ENCODE data around the gene OR6S1.
"Not testable (repeated sequence)": the region's sequence is repeated elsewhere in the genome, so short reads cannot be mapped to it uniquely, and the experiment has no call there.

Gene OR6S1

GRCh38 chr14:20631023-20631879 is 10.2 kb downstream of the OR6S1 start:
- no peak for DNase-seq (ENCODE audit: low read depth)

DNA sequence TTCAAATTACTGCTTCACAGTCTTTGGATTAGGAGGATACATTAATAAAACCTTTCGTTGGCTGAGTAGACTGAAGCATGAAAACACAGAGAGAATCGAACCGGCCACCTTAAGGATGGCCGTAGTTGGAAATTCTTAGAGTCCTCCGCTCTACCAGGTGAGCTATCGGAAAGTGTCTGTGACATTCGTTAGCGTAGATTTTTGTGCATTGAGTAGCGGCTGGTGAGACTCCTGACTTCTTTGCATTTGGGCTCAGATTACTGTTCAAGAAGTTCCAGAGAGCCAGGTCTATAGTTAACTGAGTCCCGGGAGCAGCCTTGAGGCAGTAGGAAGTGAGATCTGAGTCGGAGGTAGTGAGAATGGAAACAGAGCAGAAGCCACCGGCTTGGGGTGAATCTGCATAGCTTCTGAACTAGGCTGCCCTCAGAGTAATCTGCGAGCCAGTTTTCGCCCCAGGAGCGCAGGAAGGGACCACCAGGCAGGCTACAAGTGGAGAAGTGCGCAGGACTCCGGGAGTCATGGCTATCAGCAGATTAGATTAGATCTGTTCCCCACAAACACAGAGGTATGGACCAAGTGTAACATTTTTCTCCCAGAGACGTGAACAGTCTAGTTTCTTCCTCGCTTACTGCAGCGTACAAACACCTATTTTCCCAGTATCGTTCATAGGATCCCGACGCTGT is 11.0 kb downstream of the OR6S1 start:
- no peak for DNase-seq (ENCODE audit: low read depth)

DNA sequence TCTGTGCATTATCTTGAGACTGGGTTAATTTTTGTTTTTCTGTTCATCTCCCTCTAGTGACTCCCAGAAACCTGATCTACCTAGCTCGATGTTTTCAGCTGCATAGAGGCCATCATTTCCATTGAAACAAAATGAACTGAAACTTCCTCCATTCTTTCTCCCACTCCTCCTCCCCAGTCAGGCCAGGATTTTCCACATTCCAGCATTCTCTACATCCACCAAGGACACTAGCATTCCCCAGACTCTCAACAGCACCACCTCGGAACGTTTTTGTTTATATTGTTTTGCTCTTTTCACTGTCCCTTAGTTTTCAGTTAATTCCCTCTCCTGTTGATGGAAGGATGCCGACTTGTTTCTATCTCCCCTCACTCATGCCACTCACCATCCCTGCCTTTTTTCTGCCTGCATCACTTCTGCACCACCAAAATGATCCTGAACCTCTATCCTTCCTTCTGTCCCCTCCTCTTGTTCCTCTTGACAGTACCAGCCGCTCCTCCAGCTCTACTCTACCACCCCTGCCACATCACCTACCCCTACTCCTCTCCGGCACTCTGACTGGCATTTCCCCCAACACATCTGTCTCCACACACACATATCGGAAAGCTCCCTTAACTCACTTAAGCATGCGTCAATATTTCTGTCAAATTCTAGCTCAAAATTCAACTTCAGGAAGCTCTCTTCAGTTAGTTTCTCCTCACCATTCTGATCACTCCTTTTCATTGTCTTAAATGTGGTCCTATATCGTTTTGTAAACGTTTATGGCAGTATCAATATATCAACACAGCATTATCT is 13.2 kb downstream of the OR6S1 start:
- no peak for DNase-seq (ENCODE audit: low read depth)

DNA sequence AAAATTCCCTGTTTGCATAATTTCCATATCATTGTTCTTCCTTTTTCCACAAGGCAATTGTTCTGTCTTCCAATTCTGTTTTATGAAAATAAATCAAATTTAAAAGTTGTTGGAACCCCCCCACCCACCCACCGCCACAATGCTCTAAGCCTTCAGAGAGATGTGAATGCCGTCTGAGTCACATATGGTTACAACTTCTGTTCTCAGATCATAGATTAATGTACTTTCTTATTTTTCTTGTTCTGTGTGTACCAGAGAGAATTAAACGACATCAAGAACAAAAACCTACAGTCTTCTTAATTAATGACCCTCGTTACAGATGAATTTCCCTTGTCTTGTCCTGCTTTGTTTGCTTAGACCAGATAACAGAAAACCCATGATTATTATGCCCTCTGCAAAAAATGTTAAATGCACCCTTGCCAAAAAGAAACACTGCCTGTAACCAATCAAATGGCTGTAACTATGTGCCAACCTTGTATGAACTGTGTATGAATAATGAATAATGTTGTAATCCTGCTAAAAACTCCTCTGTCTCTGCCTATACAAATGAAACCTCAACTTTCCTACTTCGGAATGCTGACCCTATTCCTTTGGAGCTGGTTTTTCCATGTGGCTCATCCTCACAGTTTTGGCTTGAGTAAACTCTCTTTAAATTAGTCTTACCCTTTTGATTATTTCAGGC is 14.0 kb downstream of the OR6S1 start:
- no peak for DNase-seq (ENCODE audit: low read depth)

DNA sequence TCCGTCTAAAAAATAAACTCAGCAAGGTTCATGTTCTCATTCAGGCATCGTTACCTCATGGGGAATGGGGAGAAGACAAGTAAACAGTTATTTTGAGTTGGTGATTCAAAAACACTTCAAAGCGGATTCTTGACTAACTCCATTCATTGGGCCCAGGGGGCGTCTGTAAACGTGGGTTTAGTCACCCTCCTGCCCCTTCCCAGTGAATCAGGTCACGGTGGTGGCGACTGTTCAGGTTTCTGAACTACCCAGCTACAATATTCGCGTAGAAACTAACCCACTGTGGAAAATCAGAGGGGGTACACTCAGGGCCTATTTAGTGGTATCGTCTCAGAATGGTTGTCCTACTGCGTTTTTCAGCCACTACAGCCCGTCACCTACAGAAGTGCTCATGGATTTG is 15.2 kb downstream of the OR6S1 start:
- DNase-seq (ENCODE audit: low read depth): no peak

- no peak for DNase-seq (ENCODE audit: low read depth)
Measured at GRCh38 chr14:20624495-20625070, 16.9 kb downstream of the OR6S1 start.

- DNase-seq (ENCODE audit: low read depth): no peak
Measured at GRCh38 chr14:20623798-20624197, 17.7 kb downstream of the OR6S1 start.

DNA sequence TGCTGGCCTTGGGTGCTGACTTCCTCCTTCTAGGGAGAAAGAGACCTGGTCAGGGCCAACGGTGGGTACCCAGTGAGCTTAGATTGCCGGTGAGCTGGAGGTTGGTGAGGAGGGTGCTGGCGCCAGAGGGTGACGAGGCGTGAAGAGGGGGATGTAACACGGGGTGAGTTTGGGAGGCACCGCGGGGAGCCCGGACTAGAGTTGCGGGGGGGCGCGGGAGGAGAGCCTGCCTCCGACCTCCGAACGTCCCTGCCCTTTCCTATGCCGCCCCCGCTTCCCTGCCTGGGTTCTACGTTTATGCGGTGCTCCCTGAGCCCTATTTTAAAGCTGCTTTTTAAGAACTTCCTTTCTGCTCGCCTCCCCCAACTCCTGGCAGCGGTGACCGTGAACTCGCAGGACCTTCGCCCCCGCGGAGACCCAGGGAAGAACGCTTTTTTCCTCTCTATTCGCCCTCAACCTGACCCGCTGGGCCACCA is 18.6 kb downstream of the OR6S1 start:
- DNase-seq (ENCODE audit: low read depth): no peak

DNA sequence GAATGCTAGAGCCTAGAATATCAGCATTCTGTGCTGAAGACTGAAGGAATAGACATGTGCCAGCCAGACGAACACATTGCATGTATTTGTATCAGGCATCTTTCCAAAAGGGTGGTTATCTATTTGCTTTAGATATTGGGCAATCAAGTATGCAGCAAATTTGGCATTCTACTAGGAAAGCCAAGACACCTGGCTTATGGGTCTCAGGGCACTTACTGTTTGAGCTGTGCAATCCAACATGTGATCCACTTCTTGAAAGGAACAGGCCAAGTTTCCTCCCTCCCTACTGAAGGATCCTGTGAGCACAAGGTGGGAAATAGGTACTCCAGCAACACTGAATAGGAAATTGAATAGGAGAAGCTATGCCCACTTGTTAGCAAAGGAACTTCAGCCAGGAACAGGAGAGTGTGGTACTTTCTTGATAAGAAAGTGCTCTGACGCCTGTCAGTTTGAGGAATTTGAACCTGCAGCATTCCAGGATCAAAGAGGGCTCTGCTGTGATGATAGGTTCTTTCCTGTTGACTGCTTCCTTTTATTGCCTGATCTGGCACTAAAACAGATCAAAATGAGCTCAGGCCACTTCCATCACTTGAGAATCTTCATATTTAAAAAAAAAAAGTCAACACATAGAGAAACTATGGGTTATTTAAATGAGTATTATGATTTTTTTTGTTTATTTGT is 20.6 kb downstream of the OR6S1 start:
- DNase-seq (ENCODE audit: low read depth): no peak

- DNase-seq (ENCODE audit: low read depth): not testable (repeated sequence)
Measured at GRCh38 chr14:20619688-20620087, 21.8 kb downstream of the OR6S1 start.

DNA sequence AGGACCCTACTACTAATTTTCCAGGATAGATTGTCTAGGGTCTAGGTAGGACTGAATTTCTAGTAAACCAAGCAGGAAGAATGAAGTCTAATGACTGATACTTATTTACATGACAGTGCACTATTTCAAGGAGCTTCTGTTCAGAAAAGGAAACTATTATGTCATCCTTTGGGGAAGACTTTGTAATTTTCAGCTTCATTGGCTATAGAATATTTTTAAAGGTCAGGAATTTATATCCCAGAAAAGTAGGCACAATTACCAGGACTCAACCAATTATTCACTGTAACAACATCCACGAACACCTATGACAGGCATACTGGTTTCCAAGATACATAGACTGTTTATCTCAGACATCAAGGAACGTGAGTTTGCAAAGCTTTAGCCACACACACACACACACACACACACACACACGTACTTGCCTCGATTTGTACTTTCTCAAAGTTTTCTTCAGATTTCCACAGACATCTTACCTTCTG is 23.2 kb downstream of the OR6S1 start:
- DNase-seq (ENCODE audit: low read depth): no peak

- DNase-seq (ENCODE audit: low read depth): no peak
Measured at GRCh38 chr14:20617138-20618003, 24.1 kb downstream of the OR6S1 start.

DNA sequence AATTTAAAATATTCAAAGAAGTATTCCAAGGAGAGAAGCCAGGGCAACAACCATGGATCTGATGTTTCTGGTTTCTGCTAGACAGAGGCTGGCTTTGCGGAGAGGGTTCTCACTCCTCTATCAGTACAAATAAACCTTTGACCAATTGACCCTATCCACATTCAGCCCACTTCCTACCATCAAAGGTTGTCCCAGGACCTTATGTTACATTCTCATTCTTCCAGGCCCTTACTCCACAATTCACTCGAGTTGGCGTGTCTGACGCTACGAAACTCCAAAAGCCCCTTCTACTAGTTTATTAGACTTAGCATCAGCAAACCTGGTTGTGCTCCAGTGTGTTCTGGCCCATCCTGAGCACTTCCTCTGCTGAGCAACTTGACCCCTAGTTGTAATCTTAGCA is 25.5 kb downstream of the OR6S1 start:
- DNase-seq (ENCODE audit: low read depth): no peak

DNA sequence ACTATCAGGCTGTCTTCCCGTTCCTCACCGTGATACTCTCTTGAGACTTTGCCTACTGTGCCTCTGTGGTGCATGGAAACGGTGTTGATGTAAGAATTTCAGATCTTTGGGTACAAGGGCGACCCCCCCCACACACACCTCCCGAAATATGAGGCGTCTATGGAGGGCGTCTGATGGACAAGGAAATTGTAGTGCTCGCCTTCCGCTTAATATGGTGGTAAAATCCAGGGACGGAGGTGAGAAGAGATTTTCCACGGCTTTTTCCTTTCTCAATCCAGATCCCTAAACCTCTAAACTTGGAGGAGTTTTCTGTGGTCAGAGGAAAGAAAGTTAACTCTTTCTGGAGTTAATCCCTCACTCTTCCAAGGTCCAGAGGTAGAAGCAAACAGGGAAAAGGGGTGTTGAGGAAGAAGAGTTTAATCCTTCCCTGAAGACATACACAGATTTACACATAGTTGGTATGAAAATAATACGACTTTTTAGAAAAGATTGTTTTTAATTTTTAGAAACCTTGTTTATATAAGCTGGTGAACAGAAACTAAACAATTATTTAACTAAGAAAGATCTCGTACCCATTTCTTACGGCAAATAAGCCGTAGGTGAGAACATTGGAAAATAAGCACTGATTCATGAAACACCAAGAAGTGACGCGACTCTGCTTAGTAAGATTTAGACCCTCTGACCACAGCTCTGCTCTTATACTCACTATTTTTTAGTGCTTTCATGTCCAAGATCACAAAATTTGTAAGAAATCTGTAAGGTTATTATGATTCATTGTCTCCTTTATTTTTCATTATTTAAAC is 27.3 kb downstream of the OR6S1 start:
- no peak for DNase-seq (ENCODE audit: low read depth)

GRCh38 chr14:20613094-20614037 is 28.1 kb downstream of the OR6S1 start:
- DNase-seq (ENCODE audit: low read depth): peak; percentile 73

GRCh38 chr14:20612403-20612802 is 29.1 kb downstream of the OR6S1 start:
- no peak for DNase-seq (ENCODE audit: low read depth)

- DNase-seq (ENCODE audit: low read depth): no peak
Measured at GRCh38 chr14:20611277-20611676, 30.2 kb downstream of the OR6S1 start.

Data from stimulated activated CD8-positive, alpha-beta memory T cell treated with anti-CD3 and anti-CD28 coated beads, Interleukin-4, amount 100 ng/mL, for 24 hours (primary cell).